ENCODE results near the gene SPDYA. TPM values are rescaled to one million over a fixed set of nuclear protein-coding genes. Genes with fewer than 3 reads are reported as not detected.

SPDYA gene
- total RNA-seq, 1 experiment from 2014 or later: 0.19 TPM

Other genes starting within 250 kb of the SPDYA start
- gene PPP1CB, start 59.0 kb upstream of the SPDYA start, total RNA-seq (2014; rRNA removed; shearing (Covaris generic)): 73.5 and 113 TPM in 2 replicates
- 16.3 and 21.3 TPM in 2 replicates for gene TRMT61B, start 59.5 kb downstream of the SPDYA start, total RNA-seq (2014; rRNA removed; shearing (Covaris generic))
- gene WDR43, start 83.8 kb downstream of the SPDYA start, total RNA-seq (2014; rRNA removed; shearing (Covaris generic)): 98.1 and 140 TPM in 2 replicates
- gene TOGARAM2, start 170.5 kb downstream of the SPDYA start, total RNA-seq (2014; rRNA removed; shearing (Covaris generic)): 0.17 and 0.59 TPM in 2 replicates